GM12872 (cell line): ENCODE measurements around the gene LYZL2.

ENCODE experiments used
- TF ChIP-seq, protein P1 (sequence below): IDR thresholded peaks from 3 replicates; pipeline ENCODE4 v1.5.1; 2011; ENCODE audit warnings: low read depth, mild to moderate bottlenecking, low read length, moderate library complexity; ENCODE audit not compliant: insufficient read depth

The LYZL2 gene

DNA sequence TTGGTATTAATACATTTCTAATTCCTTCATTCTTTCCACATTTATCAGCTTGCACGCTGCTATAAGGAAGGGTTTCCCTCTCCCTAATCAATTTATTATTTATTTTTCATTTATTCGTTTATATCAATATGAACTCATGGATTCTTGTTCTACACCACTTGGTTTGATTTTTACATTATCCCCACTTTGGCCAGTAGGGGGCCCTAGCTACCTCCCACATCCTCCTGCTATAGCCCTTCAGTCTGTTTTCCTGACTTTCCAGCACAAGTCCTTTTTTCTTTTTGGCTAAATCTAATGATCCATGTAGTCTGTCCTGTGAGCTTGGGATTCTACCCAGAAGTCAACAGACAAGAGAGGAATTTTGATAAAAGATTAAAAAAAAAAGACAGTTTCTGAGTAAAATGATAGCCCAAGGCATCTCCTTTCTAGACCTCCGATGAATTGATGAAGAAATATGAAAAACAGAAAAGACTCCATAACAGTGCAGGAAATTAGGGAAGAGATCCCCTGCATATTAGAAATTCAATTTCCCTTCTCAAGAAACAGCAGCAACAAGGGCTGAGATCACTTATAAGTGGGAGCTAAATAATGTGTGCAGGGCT is 47.7 kb downstream of the LYZL2 start:
- TF ChIP-seq, protein P1, sequence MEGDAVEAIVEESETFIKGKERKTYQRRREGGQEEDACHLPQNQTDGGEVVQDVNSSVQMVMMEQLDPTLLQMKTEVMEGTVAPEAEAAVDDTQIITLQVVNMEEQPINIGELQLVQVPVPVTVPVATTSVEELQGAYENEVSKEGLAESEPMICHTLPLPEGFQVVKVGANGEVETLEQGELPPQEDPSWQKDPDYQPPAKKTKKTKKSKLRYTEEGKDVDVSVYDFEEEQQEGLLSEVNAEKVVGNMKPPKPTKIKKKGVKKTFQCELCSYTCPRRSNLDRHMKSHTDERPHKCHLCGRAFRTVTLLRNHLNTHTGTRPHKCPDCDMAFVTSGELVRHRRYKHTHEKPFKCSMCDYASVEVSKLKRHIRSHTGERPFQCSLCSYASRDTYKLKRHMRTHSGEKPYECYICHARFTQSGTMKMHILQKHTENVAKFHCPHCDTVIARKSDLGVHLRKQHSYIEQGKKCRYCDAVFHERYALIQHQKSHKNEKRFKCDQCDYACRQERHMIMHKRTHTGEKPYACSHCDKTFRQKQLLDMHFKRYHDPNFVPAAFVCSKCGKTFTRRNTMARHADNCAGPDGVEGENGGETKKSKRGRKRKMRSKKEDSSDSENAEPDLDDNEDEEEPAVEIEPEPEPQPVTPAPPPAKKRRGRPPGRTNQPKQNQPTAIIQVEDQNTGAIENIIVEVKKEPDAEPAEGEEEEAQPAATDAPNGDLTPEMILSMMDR: peak; percentile 78

GRCh38 chr10:30580676-30581075 is 48.9 kb downstream of the LYZL2 start:
- TF ChIP-seq, protein P1: no peak

DNA sequence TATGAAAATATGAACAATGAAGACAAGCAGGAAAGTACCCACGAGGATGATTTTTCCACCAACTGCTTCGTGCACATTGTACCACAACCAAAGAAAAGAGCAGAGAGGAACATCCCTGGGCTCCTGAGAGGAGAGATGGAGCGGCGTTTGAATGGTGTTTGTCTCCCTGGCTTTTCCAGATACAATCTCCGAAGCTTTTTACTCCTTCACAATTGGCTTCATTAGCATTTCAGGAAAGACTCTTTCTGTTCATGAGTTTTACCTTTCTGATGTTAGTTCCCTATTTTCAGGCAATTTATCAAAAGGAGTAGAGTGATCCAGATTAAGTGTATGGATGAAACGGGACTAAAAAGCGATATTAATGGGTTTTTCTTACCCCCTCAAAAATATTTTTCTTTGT is 49.3 kb downstream of the LYZL2 start:
- TF ChIP-seq, protein P1: no peak

- TF ChIP-seq, protein P1: no peak
Measured at GRCh38 chr10:30579574-30579973, 50.0 kb downstream of the LYZL2 start.

- TF ChIP-seq, protein P1: no peak
Measured at GRCh38 chr10:30577048-30577447, 52.5 kb downstream of the LYZL2 start.

GRCh38 chr10:30576641-30577040 is 52.9 kb downstream of the LYZL2 start:
- TF ChIP-seq, protein P1: no peak

DNA sequence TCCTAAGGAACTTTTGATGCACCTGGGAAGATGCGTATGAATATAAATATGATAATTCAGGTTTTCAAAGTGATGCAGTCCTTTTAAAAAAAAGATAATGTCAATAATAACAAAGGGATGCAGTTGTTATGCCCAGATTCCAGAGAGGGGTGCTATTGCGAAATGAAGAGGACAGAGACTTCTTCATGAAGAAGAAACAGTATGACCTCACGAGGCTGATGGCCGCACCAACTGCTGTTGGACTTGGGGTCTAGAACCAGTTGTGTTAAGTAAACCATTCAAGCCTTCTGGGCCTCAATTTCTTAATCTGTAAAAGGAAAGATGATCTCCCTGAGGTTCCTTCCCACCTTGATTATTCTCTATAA is 55.1 kb downstream of the LYZL2 start:
- TF ChIP-seq, protein P1: no peak
